GM12875 (cell line): ENCODE data around the gene ITGB5.

Experiments used
- H3K4me3 ChIP-seq: one replicate; pipeline ENCODE4 v1.5.1; 2011; ENCODE audit warnings: low read depth, low read length, control low read depth
- CTCF ChIP-seq: IDR thresholded peaks from 2 replicates; pipeline ENCODE4 v1.5.1; 2011; ENCODE audit warnings: low read depth, mild to moderate bottlenecking, control low read depth, inconsistent platforms, low read length, moderate library complexity, borderline replicate concordance; ENCODE audit not compliant: insufficient read depth

ITGB5 gene

GRCh38 chr3:124859025-124859424, 28.1 kb downstream of the ITGB5 start:
- no peak overlapping the region for H3K4me3 ChIP-seq
- no peak for TF ChIP-seq CTCF

GRCh38 chr3:124858275-124858674, 28.9 kb downstream of the ITGB5 start:
- no peak for TF ChIP-seq CTCF
- no peak overlapping the region for H3K4me3 ChIP-seq

DNA sequence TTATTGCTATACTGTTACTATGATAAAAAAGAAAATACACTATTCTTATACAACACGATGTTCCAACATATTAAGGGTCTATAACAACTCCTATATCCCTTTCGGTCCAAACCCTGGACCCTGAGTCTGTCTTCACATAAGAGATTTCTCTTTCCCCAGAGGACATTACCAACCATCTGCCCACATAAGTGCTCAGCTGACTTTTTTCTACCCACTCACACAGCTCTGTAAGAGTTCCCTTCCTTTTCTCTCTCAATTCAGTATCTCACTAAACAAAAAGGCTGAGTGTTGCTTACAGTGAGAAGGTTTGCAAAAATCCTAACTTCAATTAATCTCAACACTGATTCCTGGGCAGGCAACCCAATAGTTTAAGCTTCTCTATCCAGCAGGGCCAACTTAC, 30.5 kb downstream of the ITGB5 start:
- H3K4me3 ChIP-seq = no peak overlapping the region
- no peak for TF ChIP-seq CTCF

DNA sequence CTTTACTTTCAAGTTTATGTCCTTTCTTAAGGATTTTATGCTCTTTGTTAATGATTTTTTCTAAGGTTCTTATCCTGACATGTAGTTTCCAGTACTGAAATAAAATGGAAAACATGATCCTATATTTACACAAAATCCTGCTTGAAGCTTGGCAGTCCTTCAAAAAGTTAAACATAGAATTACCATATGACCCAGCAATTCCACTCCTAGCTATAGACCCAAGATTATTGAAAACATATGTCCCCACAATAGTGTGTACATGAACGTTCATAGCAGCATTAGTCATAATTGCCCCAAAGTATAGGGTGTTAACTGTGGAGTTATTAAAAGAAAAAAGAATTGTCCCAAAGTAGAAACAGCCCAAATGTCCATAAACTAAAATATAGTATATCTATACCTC, 33.2 kb downstream of the ITGB5 start:
- H3K4me3 ChIP-seq = no peak overlapping the region
- TF ChIP-seq CTCF = no peak

- TF ChIP-seq CTCF = no peak
- no peak overlapping the region for H3K4me3 ChIP-seq
Observed at GRCh38 chr3:124853446-124853845, 33.7 kb downstream of the ITGB5 start.

- no peak overlapping the region for H3K4me3 ChIP-seq
- no peak for TF ChIP-seq CTCF
Observed at GRCh38 chr3:124851905-124852304, 35.3 kb downstream of the ITGB5 start.

- no peak overlapping the region for H3K4me3 ChIP-seq
- TF ChIP-seq CTCF = no peak
Observed at GRCh38 chr3:124851136-124851535, 36.0 kb downstream of the ITGB5 start.
